Lung (tissue), 12 donors: Measurements from ENCODE around the gene RNF217. TPM values are rescaled to one million over a fixed set of nuclear protein-coding genes. Genes with fewer than 3 reads are reported as not detected.

Experiments
- ATAC-seq: fragments of 200-7000 bp; cut with Tn5 transposase; one replicate; pipeline ENCODE4 v1.9.1; 2020; ENCODE audit warnings: moderate number of reproducible peaks; ENCODE audit not compliant: insufficient read depth, low FRiP score
- DNase-seq, 3 donors: peaks; one replicate each; pipeline ENCODE4 v3.0.0-alpha.2; 2013 to 2017
- H3K27ac ChIP-seq, 2 donors: one replicate each; pipeline ENCODE4 v1.5.1; 2013; ENCODE audit warnings: mild to moderate bottlenecking in 2 of 2, moderate library complexity in 2 of 2, control low read depth in 1 of 2, inconsistent platforms in 1 of 2, low read depth in 1 of 2, low read length in 1 of 2
- H3K27me3 ChIP-seq, 3 donors: one replicate each; pipeline ENCODE4 v1.5.1; 2013; ENCODE audit warnings: low read length in 2 of 3; ENCODE audit not compliant: control insufficient read depth in 3 of 3, insufficient read depth in 3 of 3
- H3K36me3 ChIP-seq, 4 donors: one replicate each; pipeline ENCODE4 v1.5.1; 2013; ENCODE audit warnings: low read length in 4 of 4, mild to moderate bottlenecking in 1 of 4, moderate library complexity in 1 of 4; ENCODE audit not compliant: control insufficient read depth in 4 of 4, insufficient read depth in 4 of 4
- H3K4me1 ChIP-seq, 5 donors: one replicate each; pipeline ENCODE4 v1.5.1; 2013; ENCODE audit warnings: low read length in 5 of 5, mild to moderate bottlenecking in 2 of 5, moderate library complexity in 1 of 5; ENCODE audit not compliant: control insufficient read depth in 5 of 5, insufficient read depth in 5 of 5
- H3K4me3 ChIP-seq: one replicate; pipeline ENCODE4 v1.5.1; 2013; ENCODE audit warnings: mild to moderate bottlenecking, control low read depth, moderate library complexity
- H3K9ac ChIP-seq, 2 donors: one replicate each; pipeline ENCODE4 v1.5.1; 2013; ENCODE audit warnings: low read length in 2 of 2, control low read depth in 1 of 2; ENCODE audit not compliant: insufficient read depth in 1 of 2
- H3K9me3 ChIP-seq, 4 donors: one replicate each; pipeline ENCODE4 v1.5.1; 2013; ENCODE audit warnings: low read length in 3 of 4, mild to moderate bottlenecking in 1 of 4, moderate library complexity in 1 of 4; ENCODE audit not compliant: control insufficient read depth in 4 of 4, insufficient read depth in 3 of 4
- CTCF ChIP-seq: IDR thresholded peaks from 2 replicates; pipeline ENCODE4 v1.5.1; 2012; ENCODE audit warnings: mild to moderate bottlenecking; ENCODE audit errors: control extremely low read depth, extremely low read depth
- WGBS, 2 donors: extraction: QIAGEN DNeasy Blood & Tissue Kit; methylation state at CpG; one replicate each; pipeline ENCODE4 v1.1.7; 2013; 5-methylcytosine and 5-hydroxymethylcytosine counted together
- polyA plus RNA-seq, 2 donors: library from polyadenylated mRNA; stranded (reverse); fragments of 200-250 nt; gene quantifications; one replicate each; pipeline ENCODE4 v1.2.1, GENCODE V29; 2013
- total RNA-seq, 2 donors: library from RNA; depleted of rRNA in 1 of 2; stranded (reverse); fragments of >200 nt in 1 of 2; gene quantifications; one replicate each; pipeline ENCODE4 v1.2.1, GENCODE V29; 2014 to 2021
- donor health status: control.
- donor health status: control.
- donor health status: Bipolar disorder and iron deficiency.
- donor health status: healthy.
- donor health status: DM: yes; HTN: yes; CAD: no.

Gene RNF217
- total and polyA plus RNA-seq, 4 donors: 3.1 to 58.6 (median 13.6) TPM

- TF ChIP-seq CTCF: no peak
- Histone ChIP-seq H3K4me3 (no peak overlapping the region), H3K9me3 (no peaks in the 10 kb centered on the region), H3K36me3 (no peaks in the 10 kb centered on the region), H3K27ac (no peak overlapping the region), H3K9ac (no peak overlapping the region), H3K27me3 (no peaks in the 10 kb centered on the region), H3K4me1 (peaks cover 0 to 3% (median 0%) of the 10 kb centered on the region in 5 donors)
- 29 to 51% methylated on average over 1 of the region's 1 CpG for WGBS, 2 donors
- ATAC-seq (no peak), DNase-seq (no peak)
Measured at GRCh38 chr6:124987291-124987690, 25.1 kb downstream of the RNF217 start.

GRCh38 chr6:124987999-124988591 is 25.9 kb downstream of the RNF217 start:
- TF ChIP-seq CTCF: no peak
- DNase-seq (no peak), ATAC-seq (no peak)
- Histone ChIP-seq H3K36me3 (no peaks in the 10 kb centered on the region), H3K27me3 (no peaks in the 10 kb centered on the region), H3K4me3 (no peak overlapping the region), H3K9me3 (no peaks in the 10 kb centered on the region), H3K9ac (no peak overlapping the region), H3K4me1 (peaks cover 0 to 3% (median 0%) of the 10 kb centered on the region in 5 donors), H3K27ac (no peak overlapping the region)
- 91 to 99% methylated on average over 9 of the region's 9 CpGs for WGBS, 2 donors

GRCh38 chr6:124989136-124989983 is 27.1 kb downstream of the RNF217 start:
- no peak for TF ChIP-seq CTCF
- Histone ChIP-seq H3K9ac (no peak overlapping the region), H3K4me3 (no peak overlapping the region), H3K27ac (no peak overlapping the region), H3K9me3 (no peaks in the 10 kb centered on the region), H3K36me3 (no peaks in the 10 kb centered on the region), H3K27me3 (no peaks in the 10 kb centered on the region), H3K4me1 (peaks cover 0 to 2% (median 0%) of the 10 kb centered on the region in 5 donors)
- ATAC-seq (no peak), DNase-seq (no peak)
- WGBS, 2 donors: 94 to 96% methylated on average over 5 of the region's 5 CpGs
